VCaP (cell line): ENCODE results near the gene RBP3.

Experiments used
- H3K27ac ChIP-seq: fragments of 450-650 bp; 2 replicates; pipeline ENCODE4 v1.5.1; 2017
- CTCF ChIP-seq: fragments of 450-650 bp; conservative IDR thresholded peaks from 2 replicates; pipeline ENCODE4 v1.5.1; 2017; ENCODE audit warnings: mild to moderate bottlenecking, moderate library complexity

RBP3 gene

DNA sequence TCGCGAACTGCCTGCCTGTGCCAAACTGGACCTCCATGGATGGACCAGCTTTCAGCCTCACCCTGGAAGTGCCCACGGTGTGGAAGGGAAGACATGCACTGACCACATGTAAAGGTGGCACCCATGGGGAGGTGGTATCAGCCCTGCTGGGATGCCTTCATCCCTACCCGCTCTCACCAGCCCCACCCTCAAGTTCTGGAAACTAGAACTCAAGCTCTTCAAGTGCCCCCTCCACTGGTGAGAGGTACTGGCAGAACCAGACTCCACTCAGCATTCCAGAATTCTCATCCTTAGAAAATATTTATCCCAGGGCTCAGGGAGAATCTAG lies 30.0 kb downstream of the RBP3 start:
- no peak overlapping the region for H3K27ac ChIP-seq
- no peak for TF ChIP-seq CTCF

DNA sequence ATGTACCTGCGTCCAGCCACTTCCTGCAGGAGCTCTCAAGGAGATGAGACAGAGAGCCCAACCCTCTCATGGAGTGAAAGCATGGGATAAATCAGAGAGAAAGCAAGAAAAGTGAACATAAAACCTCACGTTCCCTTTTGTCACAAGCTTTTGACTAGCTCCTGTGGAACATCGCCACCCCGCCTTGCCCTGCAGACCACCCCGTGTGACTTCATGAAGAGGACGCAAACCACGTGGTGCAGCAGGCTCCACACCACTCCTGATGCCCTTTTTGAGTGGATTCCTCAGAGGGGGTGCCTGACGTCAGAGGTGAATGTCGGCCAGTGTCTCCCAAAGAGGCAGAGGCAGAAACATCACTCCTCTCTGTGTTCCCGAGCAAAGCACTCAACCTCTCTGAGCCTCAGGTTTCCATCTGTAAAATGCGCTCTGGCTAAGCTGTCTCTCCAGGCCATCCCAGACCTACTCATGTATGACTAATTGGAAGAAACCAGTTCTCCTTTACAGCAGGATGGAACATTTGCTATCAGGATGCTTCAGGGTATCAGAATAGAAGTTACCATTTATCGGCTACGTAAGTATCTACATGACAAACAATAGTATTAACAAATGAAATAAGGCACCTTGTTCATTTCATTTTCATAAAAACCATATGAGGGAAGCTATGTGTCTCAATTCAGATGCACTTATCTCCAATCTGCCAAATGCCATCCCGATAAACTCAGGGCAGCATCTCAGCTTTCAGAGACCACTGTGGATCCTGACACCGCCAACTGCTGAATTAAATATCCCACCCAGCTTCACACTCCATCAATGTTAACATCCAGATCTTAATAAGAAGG lies 30.7 kb downstream of the RBP3 start:
- H3K27ac ChIP-seq, result no peak overlapping the region
- no peak for TF ChIP-seq CTCF

DNA sequence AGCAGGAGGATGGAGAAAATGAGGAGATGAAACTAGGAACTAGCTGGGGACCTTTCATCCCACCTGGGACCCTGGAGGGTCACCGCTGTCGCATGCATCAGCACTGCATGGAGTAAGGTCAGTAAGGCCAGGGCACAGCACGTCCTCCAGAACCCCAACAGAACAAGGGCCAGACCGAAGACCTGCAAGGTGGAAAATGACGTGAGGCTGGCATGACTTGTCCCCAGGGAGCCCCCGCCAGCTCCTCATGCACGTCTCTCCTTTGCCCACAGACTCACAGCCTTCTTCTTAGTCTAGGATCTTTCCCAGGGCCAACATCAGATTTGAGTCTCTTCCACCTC lies 31.3 kb downstream of the RBP3 start:
- no peak overlapping the region for H3K27ac ChIP-seq
- no peak for TF ChIP-seq CTCF

GRCh38 chr10:47379901-47380300 lies 31.7 kb downstream of the RBP3 start:
- no peak for TF ChIP-seq CTCF

DNA sequence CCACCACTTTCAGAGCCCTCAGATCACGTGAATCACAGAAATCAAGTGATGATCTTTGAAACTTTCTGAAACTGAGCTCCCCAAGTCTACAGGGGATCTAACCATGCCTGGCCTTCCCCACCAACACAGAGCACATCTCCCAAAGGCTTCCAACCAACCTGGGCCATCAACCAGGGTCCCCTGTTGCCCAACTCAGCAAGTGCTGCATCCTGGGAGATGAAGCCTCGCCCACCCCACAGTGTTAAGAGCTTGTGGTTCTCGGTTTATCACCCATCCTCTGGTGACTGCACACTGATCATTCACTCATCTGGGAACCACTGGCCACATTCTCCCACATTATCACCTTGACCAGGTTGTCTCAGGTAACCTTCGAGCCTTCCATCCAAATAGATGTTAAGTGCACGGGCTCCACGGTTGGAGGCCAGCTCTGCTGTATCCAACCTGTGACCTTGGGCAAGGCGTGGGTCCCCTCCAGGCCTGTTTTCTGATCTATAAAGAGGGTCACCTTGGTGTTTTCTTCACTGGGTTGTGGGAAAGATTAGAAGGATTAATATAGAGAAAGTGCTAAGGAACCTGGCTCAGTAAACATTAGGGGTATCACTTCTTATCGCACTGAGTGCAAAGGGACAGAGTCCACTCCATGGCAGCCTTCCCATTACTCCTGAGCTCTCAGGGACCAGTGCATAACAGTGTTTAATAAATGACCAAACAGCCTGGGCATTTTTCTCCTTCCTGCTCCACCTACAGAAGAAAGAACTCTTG lies 32.4 kb downstream of the RBP3 start:
- H3K27ac ChIP-seq, result no peak overlapping the region
- no peak for TF ChIP-seq CTCF

More at GRCh38 chr10:47379901-47380300, 31.7 kb downstream of the RBP3 start:
- no peak overlapping the region for H3K27ac ChIP-seq

- no peak overlapping the region for H3K27ac ChIP-seq
These were observed 32.9 kb downstream of the RBP3 start for GRCh38 chr10:47381103-47381395.

More at GRCh38 chr10:47381103-47381395, 32.9 kb downstream of the RBP3 start:
- no peak for TF ChIP-seq CTCF
